Measurements from ENCODE around the gene ABLIM1.

The ABLIM1 gene

GRCh38 chr10:114618722-114619121, 39.4 kb downstream of the ABLIM1 start:
- no peak for DNase-seq

GRCh38 chr10:114616516-114616915, 41.6 kb downstream of the ABLIM1 start:
- no peak for DNase-seq

GRCh38 chr10:114616103-114616502, 42.0 kb downstream of the ABLIM1 start:
- no peak for DNase-seq

- DNase-seq = no peak
Observed at GRCh38 chr10:114615600-114616007, 42.5 kb downstream of the ABLIM1 start.

GRCh38 chr10:114613237-114613979, 44.7 kb downstream of the ABLIM1 start:
- DNase-seq = no peak

GRCh38 chr10:114611617-114612016, 46.5 kb downstream of the ABLIM1 start:
- DNase-seq = no peak

- no peak for DNase-seq
Observed at GRCh38 chr10:114609518-114610426, 48.3 kb downstream of the ABLIM1 start.

- DNase-seq = no peak
Observed at GRCh38 chr10:114607358-114607998, 50.6 kb downstream of the ABLIM1 start.

GRCh38 chr10:114605155-114605797, 52.8 kb downstream of the ABLIM1 start:
- DNase-seq = no peak

- no peak for DNase-seq
Observed at GRCh38 chr10:114604357-114605130, 53.5 kb downstream of the ABLIM1 start.

GRCh38 chr10:114603948-114604347, 54.1 kb downstream of the ABLIM1 start:
- DNase-seq = no peak

- DNase-seq = no peak
Observed at GRCh38 chr10:114603303-114603702, 54.8 kb downstream of the ABLIM1 start.

GRCh38 chr10:114600057-114600456, 58.0 kb downstream of the ABLIM1 start:
- no peak for DNase-seq

GRCh38 chr10:114596793-114597192, 61.3 kb downstream of the ABLIM1 start:
- no peak for DNase-seq

GRCh38 chr10:114593816-114594468, 64.1 kb downstream of the ABLIM1 start:
- DNase-seq = no peak

- no peak for DNase-seq
Observed at GRCh38 chr10:114593240-114593792, 64.8 kb downstream of the ABLIM1 start.

- DNase-seq = no peak
Observed at GRCh38 chr10:114590993-114591392, 67.1 kb downstream of the ABLIM1 start.

GRCh38 chr10:114584419-114584818, 73.7 kb downstream of the ABLIM1 start:
- no peak for DNase-seq

GRCh38 chr10:114581071-114581470, 77.0 kb downstream of the ABLIM1 start:
- no peak for DNase-seq

- DNase-seq = no peak
Observed at GRCh38 chr10:114577133-114577532, 80.9 kb downstream of the ABLIM1 start.

- no peak for DNase-seq
Observed at GRCh38 chr10:114576716-114577115, 81.4 kb downstream of the ABLIM1 start.

Data from NCI-H2081 treated with DMSO at 0.1 percent for 48 hours (cell line).